Measurements from ENCODE around the gene CLDND2. TPM values are rescaled to one million over a fixed set of nuclear protein-coding genes. Genes with fewer than 3 reads are reported as not detected.
A peak's percentile ranks its signal among the peaks of the same experiment; 100 is the strongest.
"Not testable (repeated sequence)": the region's sequence is repeated elsewhere in the genome, so short reads cannot be mapped to it uniquely, and the experiment has no call there.

Gene CLDND2, protein sequence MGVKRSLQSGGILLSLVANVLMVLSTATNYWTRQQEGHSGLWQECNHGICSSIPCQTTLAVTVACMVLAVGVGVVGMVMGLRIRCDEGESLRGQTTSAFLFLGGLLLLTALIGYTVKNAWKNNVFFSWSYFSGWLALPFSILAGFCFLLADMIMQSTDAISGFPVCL
- under 1 TPM; 0.60 to 0.84 TPM for total RNA-seq
- 1.2 TPM for polyA plus RNA-seq (2013, experiment 1 of 2)
- 1.6 TPM for polyA plus RNA-seq (2013, experiment 2 of 2)
- 0.08 to 9.6 (median 0.77) reads per million in 172 experiments for total RNA-seq

DNA sequence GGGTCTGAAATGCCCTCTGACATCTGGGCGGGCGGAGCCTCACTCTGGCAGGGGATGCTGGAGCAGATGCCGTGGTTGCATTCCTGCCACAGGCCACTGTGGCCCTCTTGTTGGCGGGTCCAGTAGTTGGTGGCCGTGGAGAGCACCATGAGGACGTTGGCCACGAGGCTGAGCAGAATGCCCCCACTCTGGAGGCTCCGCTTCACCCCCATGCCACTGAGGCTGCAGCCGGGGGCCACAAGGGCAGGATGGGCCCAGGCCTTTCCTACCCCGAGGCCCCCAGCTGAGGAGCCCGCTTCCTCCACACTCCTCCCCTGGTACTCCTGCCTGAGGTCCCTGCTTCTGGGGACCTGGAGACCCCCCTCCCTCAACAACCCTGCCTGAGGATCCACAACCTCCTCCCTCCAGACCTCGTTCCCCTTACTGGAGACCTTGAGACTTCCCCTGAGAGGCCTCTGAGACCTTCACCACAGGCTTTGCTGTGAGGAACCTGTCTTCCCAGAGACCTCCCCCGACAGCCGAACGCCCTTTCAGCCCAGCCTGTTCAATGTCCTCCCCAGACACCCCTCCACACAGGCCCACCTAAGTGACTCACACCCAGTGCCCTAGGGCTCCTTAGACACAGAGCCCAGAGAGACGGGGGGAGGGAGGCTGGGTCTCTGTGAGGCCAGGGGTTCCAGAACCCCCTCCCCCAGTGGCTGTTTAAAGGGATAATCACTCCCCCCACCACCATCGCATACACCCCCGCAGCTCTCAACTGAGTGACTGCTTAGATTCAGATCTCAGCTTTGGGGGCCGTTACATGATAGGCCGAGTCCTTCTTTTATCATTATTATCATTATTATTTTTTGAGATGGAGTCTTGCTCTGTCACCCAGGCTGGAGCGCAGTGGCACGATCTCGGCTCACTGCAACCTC is at the start of gene CLDND2:
TSS of gene CLDND2 (minus strand) at position 638 of the 917 bp plus-strand sequence. CDS start at position 212, 426 bp downstream.
- H3K36me3 Mint-ChIP-seq (ENCODE audit: low read depth) = peaks cover 12% of the 10 kb centered on the region
- ATAC-seq (ENCODE audit: poor library complexity) = no peak

DNA sequence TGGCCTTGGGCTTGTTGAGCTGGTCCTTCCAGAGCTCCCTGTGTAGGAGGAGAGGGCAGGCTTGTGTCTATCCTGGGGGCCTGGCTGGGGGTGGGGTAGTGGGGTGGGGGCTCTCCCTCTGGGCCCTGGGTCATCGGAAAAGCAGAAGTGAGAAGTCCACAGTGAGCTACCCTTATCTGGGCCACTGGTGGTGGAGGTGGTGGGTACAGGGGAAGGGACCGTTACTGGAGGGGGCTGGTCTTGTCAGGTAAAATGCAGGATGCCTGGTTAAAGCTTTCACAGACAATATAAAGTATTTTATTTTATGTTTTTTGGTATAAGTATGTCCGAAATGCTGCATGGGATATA is 49.0 kb upstream of the CLDND2 start:
- Mint-ChIP-seq H3K4me3 (no peak overlapping the region), H3K27ac (no peak overlapping the region), H3K27me3 (peaks cover 34% of the 10 kb centered on the region), H3K9me3 (no peaks in the 10 kb centered on the region), H3K4me1 (ENCODE audit: low read depth) (no peaks in the 10 kb centered on the region), H3K36me3 (ENCODE audit: low read depth) (no peaks in the 10 kb centered on the region)
- DNase-seq (no peak), ATAC-seq (ENCODE audit: poor library complexity) (no peak)
- intact Hi-C loops (cut with DNase I, micrococcal nuclease) = no loop called here
- ChIA-PET POLR2A (no interaction called here), CTCF (no interaction called here)
- H3K36me3 ChIP-seq (ENCODE audit: insufficient read depth, low read length) = no peaks in the 10 kb centered on the region
- TF ChIP-seq, protein P1, sequence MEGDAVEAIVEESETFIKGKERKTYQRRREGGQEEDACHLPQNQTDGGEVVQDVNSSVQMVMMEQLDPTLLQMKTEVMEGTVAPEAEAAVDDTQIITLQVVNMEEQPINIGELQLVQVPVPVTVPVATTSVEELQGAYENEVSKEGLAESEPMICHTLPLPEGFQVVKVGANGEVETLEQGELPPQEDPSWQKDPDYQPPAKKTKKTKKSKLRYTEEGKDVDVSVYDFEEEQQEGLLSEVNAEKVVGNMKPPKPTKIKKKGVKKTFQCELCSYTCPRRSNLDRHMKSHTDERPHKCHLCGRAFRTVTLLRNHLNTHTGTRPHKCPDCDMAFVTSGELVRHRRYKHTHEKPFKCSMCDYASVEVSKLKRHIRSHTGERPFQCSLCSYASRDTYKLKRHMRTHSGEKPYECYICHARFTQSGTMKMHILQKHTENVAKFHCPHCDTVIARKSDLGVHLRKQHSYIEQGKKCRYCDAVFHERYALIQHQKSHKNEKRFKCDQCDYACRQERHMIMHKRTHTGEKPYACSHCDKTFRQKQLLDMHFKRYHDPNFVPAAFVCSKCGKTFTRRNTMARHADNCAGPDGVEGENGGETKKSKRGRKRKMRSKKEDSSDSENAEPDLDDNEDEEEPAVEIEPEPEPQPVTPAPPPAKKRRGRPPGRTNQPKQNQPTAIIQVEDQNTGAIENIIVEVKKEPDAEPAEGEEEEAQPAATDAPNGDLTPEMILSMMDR (IDR thresholded peaks at IDR 0.05) = no peak
- H3K4me3 ChIP-seq (ENCODE audit: low read length) = no peak overlapping the region
- H3K27me3 ChIP-seq (ENCODE audit: control insufficient read depth in 1 of 2, insufficient read depth in 2 of 2, low read length in 2 of 2) = peaks cover 7 to 13% of the 10 kb centered on the region in 2 experiments
- peaks cover 16% of the 10 kb centered on the region for H3K4me1 ChIP-seq (ENCODE audit: insufficient read depth, low read length)
- peaks cover 0 to 5% of the 10 kb centered on the region in 2 experiments for H3K9me3 ChIP-seq (ENCODE audit: control insufficient read depth in 1 of 2, insufficient read depth in 1 of 2, low read length in 2 of 2)
- no peak overlapping the region for H3K27ac ChIP-seq (ENCODE audit: low read depth in 1 of 2, low read length in 2 of 2)

More for the DNA sequence above, at the start of gene CLDND2:
- Histone ChIP-seq H3K9me3 (ENCODE audit: control insufficient read depth in 1 of 2, insufficient read depth in 1 of 2, low read length in 2 of 2) (no peaks in the 10 kb centered on the region), H3K4me3 (ENCODE audit: low read length) (peak within 1 kb of the TSS; percentile 90), H3K4me1 (ENCODE audit: insufficient read depth, low read length) (peaks cover 84% of the 10 kb centered on the region), H3K36me3 (ENCODE audit: insufficient read depth, low read length) (no peaks in the 10 kb centered on the region), H3K27me3 (ENCODE audit: control insufficient read depth in 1 of 2, insufficient read depth in 2 of 2, low read length in 2 of 2) (no peaks in the 10 kb centered on the region), H3K27ac (ENCODE audit: low read depth in 1 of 2, low read length in 2 of 2) (peak within 1 kb of the TSS; percentile 55 to 65)
- TF ChIP-seq, protein P1 (IDR thresholded peaks at IDR 0.05) = no peak
- intact Hi-C loops (cut with DNase I, micrococcal nuclease) = loop anchor here in 1 of 2 experiments (10.0 kb wide), 1 partner anchor 226 kb away; no protein-coding TSS in a partner anchor
- H3K27me3 Mint-ChIP-seq = no peaks in the 10 kb centered on the region
- ChIA-PET POLR2A (interaction anchor here (2.0 kb wide), 1 partner anchor 25 kb away, joined by 9 read pairs; no protein-coding TSS in a partner anchor), CTCF (no interaction called here)
- H3K4me1 Mint-ChIP-seq (ENCODE audit: low read depth) = peaks cover 74% of the 10 kb centered on the region
- H3K4me3 Mint-ChIP-seq = peak within 1 kb of the TSS; percentile 96
- H3K27ac Mint-ChIP-seq = peak within 1 kb of the TSS; percentile 84
- peak in 3 of 14 experiments; percentile 32 to 48 (median 36) for DNase-seq
- H3K9me3 Mint-ChIP-seq = no peaks in the 10 kb centered on the region

DNA sequence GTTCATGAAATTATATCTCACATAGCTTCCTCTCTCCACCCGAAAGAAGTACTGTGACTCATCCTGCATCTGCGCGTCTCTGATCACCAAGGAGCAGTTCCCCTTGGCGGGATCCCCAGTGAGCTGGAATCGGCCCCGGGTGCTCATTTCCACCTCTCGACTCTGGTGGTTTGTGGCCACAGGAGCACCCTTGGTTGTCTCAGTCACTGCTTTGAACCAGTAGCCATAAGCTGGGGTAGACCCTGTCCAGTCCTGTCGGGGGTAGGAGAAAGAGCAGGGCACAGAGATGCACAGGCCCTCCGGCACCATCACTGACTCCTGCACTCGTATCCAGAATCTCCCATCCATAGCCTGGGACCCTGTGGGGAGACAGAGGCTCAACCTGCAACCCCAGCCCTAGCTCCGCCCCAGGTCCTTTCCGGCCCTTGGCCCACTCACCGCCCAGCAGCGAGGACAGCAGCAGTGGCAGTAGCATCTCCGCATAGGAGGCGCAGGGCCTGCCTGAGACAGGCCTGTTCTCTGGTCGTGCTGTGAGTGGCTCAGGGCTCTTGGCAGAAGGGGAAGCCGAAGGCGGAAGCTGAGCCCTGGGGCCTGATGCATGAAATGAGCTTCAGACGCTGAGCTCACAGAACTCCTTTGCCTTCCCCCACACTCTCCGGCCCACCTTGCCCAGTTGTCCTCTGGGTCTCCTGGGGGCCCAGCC is 48.5 kb upstream of the CLDND2 start, which contains the start of gene SIGLEC10:
TSS of gene SIGLEC10 (minus strand) at position 536 of the 703 bp plus-strand sequence. CDS start at position 475, 61 bp downstream.
- Mint-ChIP-seq H3K36me3 (ENCODE audit: low read depth) (no peaks in the 10 kb centered on the region), H3K27ac (no peak within 1 kb of the TSS), H3K27me3 (peaks cover 29% of the 10 kb centered on the region), H3K4me1 (ENCODE audit: low read depth) (no peaks in the 10 kb centered on the region), H3K4me3 (no peak within 1 kb of the TSS), H3K9me3 (no peaks in the 10 kb centered on the region)
- Histone ChIP-seq H3K4me3 (ENCODE audit: low read length) (no peak within 1 kb of the TSS), H3K36me3 (ENCODE audit: insufficient read depth, low read length) (no peaks in the 10 kb centered on the region), H3K4me1 (ENCODE audit: insufficient read depth, low read length) (peaks cover 16% of the 10 kb centered on the region), H3K27ac (ENCODE audit: low read depth in 1 of 2, low read length in 2 of 2) (no peak within 1 kb of the TSS), H3K27me3 (ENCODE audit: control insufficient read depth in 1 of 2, insufficient read depth in 2 of 2, low read length in 2 of 2) (peaks cover 7 to 13% of the 10 kb centered on the region in 2 experiments), H3K9me3 (ENCODE audit: control insufficient read depth in 1 of 2, insufficient read depth in 1 of 2, low read length in 2 of 2) (peaks cover 0 to 1% of the 10 kb centered on the region in 2 experiments)
- peak in 2 of 14 experiments; percentile 60 to 66 for DNase-seq
- CTCF ChIA-PET = no interaction called here
- TF ChIP-seq, protein P1 (IDR thresholded peaks at IDR 0.05) = no peak
- POLR2A ChIA-PET = no interaction called here
- intact Hi-C loops (cut with DNase I, micrococcal nuclease) = no loop called here
- no peak for ATAC-seq (ENCODE audit: poor library complexity)

DNA sequence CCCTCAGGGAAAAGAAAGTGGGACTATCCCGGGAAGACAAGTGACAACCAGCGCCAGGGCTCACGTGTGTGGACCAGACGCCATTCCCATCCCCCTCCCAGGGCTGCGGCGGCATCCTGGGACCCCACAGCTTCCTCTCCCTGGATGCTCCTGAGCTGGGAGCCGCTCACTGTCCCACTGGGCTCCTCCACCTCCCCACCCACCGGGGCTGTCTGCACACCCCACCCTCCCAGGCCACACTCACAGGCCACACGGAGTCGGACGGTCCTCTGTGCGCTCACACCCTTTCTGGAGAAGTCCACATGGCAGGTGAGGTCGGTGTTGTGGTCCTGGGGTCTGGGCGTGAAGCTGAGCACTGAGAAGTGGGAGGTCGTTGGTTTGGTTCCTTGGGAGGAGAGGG is 47.6 kb upstream of the CLDND2 start:
- H3K27ac Mint-ChIP-seq; POLR2A ChIA-PET; H3K36me3 ChIP-seq (ENCODE audit: insufficient read depth, low read length); ATAC-seq (ENCODE audit: poor library complexity); H3K9me3 ChIP-seq (ENCODE audit: control insufficient read depth in 1 of 2, insufficient read depth in 1 of 2, low read length in 2 of 2); H3K4me3 Mint-ChIP-seq; H3K4me3 ChIP-seq (ENCODE audit: low read length); intact Hi-C loops (cut with DNase I, micrococcal nuclease); CTCF ChIA-PET; H3K27ac ChIP-seq (ENCODE audit: low read depth in 1 of 2, low read length in 2 of 2); H3K4me1 ChIP-seq (ENCODE audit: insufficient read depth, low read length); DNase-seq; H3K4me1 Mint-ChIP-seq (ENCODE audit: low read depth); H3K9me3 Mint-ChIP-seq; H3K36me3 Mint-ChIP-seq (ENCODE audit: low read depth): not testable (repeated sequence)
- peaks cover 6 to 12% of the 10 kb centered on the region in 2 experiments for H3K27me3 ChIP-seq (ENCODE audit: control insufficient read depth in 1 of 2, insufficient read depth in 2 of 2, low read length in 2 of 2)
- peaks cover 24% of the 10 kb centered on the region for H3K27me3 Mint-ChIP-seq
